G401.6 (cell line): ENCODE results near the gene TMCC1.
"Not testable (repeated sequence)": the region's sequence is repeated elsewhere in the genome, so short reads cannot be mapped to it uniquely, and the experiment has no call there.

Source experiments
- FAIRE-seq: peaks from 2 replicates; lab custom pipeline; 2012; peaks lifted over from hg19 to GRCh38; lab: Jason Lieb, UNC

Gene TMCC1

GRCh38 chr3:129641567-129642260 lies 251.8 kb downstream of the TMCC1 start:
- FAIRE-seq = not testable (repeated sequence)

DNA sequence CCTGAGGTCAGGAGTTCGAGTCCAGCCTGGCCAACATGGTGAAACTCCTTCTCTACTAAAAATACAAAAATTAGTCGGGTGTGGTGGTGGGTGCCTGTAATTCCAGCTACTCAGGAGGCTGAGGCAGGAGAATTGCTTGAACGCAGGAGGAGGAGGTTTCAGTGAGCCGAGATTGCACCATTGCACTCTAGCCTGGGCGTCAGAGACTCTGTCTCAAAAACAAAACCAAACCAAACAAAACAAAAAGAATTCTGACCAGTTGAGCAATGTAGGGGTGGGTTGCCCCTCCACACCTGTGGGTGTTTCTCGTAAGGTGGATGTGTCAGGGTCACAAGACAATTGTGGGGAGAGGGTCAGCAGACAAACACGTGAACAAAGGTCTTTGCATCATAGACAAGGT lies 252.5 kb downstream of the TMCC1 start:
- FAIRE-seq = not testable (repeated sequence)

- FAIRE-seq = no peak
Observed at GRCh38 chr3:129638481-129638880, 255.0 kb downstream of the TMCC1 start.

GRCh38 chr3:129636082-129636481 lies 257.4 kb downstream of the TMCC1 start:
- no peak for FAIRE-seq

GRCh38 chr3:129635656-129636055 lies 257.9 kb downstream of the TMCC1 start:
- FAIRE-seq = no peak

GRCh38 chr3:129633751-129634481 lies 259.6 kb downstream of the TMCC1 start:
- no peak for FAIRE-seq

DNA sequence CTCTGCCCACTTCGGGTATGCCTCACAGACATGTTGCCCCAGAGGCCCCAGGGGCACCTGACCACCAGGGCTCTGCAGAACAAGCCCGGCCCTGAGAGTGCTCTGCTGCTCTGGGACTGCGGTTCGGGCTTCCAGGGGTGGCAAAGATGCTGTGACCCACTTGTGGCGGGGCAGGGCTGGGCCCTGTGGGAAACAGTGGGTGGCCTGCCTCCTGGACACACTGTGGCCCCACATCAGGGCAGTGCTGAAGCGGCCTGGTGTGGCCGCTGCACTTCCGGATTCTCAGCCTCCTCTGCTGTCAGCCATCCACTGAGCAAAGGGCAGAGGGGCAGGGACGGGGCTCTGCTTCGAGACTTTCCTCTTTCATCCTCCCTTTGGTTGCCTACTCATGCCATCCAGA lies 260.5 kb downstream of the TMCC1 start:
- FAIRE-seq = no peak

DNA sequence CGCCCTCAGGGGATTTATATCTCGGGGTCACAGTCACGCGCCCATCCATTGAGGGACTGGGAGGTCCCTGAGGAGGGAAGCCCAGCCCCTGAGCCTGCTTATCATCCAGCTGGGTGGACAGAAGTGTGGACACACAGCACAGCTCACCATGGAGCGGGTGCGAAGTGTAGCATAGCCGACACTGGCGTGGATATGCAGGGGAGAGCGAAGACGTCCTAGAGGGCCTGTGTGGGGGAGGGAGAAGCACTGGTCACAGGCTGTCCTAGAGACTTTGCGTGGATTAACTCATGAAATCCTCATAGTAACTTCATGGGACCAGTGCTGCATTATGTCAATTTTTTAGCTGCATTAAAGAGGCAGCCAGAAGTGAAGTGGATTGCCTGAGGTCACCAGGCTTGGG lies 261.0 kb downstream of the TMCC1 start:
- no peak for FAIRE-seq

- no peak for FAIRE-seq
Observed at GRCh38 chr3:129632056-129632455, 261.5 kb downstream of the TMCC1 start.

DNA sequence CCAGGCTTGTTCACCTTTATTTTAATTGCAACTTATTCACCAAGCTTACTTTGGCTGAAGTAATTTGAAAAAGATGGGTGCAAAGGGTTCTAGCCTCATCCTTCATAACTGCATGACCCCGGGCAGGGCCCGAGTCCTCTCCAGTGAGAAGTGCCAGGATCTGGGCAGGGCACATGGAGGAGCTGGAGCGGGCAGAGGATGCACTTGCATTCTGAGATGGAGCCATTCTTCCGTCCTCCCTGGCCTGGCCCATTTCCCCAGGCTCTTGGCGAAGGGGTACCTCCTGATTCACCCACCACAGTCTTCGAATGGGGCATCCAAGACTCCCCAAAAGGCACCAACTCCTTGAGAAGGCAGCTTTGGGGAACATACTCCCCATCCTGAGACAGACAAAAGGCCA lies 264.5 kb downstream of the TMCC1 start:
- FAIRE-seq = no peak

DNA sequence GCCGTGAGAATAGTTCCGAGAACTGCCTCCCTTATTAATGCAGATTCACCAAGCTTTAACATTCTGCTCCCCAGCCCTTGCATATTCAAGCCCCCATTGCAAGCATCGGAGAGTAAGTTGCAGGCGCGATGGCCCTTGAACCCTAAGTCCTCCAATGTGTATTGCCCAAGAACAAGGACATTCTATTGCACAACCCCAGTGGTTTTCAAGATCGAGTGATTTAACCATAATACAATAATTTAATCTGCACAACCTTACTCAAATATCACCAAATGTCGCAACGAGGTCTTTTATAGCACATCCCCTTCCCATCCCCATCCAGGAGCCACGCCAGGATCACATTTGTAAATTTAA lies 265.4 kb downstream of the TMCC1 start:
- no peak for FAIRE-seq

DNA sequence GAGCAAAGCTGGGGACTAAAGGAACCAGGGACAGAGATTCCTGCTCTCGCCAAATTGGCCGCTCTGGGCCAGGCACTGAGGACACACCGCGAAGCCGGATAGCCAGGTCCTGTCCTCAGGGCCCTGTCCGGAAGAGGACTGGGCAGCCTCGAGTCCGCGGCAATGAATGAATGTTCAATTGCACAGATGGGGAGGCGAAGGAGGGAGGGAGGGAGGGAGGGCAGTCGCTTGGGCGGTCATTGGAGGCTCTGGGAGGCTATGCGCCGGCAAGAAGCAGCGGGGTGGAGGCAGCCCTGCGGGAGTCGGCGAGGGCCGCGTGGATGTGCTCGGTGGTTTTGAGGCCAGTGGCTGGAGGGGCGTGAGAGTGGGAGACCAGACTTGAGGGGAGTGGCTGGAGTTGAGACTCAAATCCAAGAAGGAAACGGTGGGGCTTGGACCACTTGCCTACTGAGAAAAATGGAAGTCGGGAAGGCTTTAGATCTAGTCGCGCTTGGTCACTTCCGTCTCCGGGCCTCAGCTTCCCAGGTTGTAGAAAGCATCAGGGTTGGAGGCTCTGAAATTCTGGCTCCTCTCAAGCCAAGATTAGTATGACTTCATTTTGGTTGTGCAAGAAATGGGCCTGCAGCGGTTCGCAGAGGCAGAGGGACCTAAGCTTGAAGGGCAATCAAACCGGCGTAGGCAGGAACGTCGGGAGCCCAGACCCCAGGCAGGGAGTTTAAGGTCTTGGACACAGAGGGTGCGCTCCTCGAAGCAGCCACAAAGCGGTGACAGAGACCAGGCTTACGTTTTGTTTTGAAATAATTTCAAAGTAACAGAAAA lies 266.0 kb downstream of the TMCC1 start:
- peak; percentile 3 for FAIRE-seq

GRCh38 chr3:129626744-129627349 lies 266.7 kb downstream of the TMCC1 start:
- no peak for FAIRE-seq

GRCh38 chr3:129625072-129625874 lies 268.2 kb downstream of the TMCC1 start:
- FAIRE-seq = no peak

- no peak for FAIRE-seq
Observed at GRCh38 chr3:129624347-129625071, 269.0 kb downstream of the TMCC1 start.

DNA sequence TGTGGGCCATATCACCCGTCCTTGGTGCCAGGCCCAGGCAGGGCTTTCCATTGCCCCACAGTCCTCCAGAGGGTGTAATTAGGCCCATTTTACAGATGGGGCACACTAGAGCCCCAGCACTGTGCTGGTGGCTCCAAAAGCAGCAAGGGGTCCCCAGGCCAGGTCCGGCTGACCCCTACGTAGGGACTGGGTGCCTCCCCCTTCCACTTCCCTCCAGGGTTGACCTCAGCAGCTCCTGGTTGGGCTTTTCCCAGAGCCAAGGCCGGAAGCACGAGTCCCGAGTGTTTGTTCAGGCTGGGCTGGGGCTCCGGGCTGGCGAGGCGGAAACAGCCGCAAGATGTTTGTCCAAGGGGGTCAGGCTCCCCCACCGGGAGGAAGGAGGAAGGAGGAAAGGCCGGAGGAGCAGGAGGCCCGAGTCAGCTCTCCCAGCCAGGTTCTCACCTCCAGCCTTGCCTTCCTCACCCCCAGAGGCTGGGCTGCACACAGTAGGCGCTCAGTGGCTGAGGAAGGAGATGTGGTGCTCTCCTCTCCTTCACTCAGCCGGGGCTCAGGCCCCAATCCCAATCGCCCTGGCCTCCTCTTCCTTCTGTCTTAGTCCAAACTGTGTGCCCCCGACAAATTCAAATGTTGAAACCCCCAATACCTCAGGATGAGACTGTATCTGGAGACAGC lies 269.9 kb downstream of the TMCC1 start:
- FAIRE-seq = no peak

DNA sequence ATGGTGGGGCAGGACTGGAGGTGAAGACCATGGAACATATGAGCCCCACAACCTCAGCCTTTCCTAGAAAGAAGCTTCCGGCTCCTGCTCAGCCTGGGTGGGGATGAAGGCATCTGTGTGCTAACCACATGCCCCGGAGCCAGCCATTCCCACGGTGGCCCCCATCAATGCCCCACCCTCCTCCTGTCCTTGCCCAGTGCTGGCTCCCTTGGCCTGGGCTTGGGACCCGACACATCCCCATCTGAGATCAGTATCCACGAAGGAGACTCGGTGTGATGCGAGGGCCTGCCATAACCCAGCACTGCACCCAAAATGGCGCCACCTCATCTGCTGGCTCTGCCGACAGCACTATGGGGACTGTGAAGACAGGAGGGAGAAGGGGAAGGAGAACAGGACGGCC lies 270.6 kb downstream of the TMCC1 start:
- FAIRE-seq = no peak

GRCh38 chr3:129622226-129622874 lies 271.2 kb downstream of the TMCC1 start:
- FAIRE-seq = no peak

DNA sequence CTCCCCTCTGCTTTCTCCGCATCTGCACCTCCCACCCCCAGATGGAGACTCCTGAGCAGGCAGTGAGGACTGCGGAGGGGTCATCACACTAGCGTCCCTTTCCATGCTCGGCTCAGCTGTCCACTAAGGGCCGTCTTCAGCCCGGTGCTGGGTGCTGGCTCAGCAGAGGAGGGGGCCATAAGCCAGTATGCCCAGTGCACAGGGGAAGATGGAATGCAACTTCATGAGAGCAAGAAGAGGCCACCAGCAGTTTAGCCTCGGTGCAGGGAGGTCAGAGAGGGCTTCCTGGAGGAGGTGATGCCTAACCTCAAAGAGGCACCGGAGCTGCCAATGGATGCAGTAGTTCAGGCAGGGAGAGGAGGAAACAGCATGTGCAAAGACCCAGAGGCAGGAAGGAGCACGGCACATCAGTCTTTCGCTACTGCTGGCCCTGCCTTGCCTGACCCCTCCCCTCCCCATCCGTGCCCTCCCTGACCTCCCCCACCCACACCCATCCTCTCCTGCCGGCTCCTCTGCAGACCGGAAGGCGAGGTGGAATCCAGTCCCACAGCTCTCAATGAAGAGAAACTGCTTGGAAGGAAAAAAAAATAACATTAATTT lies 271.8 kb downstream of the TMCC1 start:
- no peak for FAIRE-seq
